Inflammatory macrophage treated with lipopolysaccharide for 1 hour (primary cell): ENCODE measurements around the gene RNF214.
"Not testable (repeated sequence)": the region's sequence is repeated elsewhere in the genome, so short reads cannot be mapped to it uniquely, and the experiment has no call there.

Source experiments
- DNase-seq, 2 donors: peaks; one replicate each; pipeline ENCODE4 v3.0.0-alpha.2; 2020 to 2022

Gene RNF214

DNA sequence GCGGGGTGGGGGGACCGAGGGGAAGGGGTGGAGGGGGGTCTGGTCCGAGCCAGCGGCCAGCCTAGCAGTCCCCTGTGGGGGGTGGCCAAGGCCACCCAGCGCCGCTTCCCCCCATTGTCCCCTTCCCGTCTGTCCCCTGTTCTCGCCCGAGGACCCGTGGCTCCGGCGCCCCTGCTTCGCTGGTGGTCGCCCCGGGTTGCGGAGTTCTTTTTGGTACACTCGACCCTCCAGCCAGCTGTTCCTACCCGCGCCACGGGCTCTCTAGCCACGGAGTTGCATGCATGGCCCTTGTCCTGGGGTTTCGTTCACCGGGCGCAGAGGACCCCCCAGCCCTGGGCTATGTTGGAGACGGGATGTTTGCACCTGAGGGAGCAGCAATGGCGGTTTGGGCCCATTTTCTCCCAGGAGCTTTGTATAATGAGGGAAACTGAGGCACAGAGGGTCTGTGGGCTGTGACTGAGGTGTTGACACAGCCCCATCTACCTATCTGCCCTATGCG, 489 bp downstream of the RNF214 start:
- no peak for DNase-seq

DNA sequence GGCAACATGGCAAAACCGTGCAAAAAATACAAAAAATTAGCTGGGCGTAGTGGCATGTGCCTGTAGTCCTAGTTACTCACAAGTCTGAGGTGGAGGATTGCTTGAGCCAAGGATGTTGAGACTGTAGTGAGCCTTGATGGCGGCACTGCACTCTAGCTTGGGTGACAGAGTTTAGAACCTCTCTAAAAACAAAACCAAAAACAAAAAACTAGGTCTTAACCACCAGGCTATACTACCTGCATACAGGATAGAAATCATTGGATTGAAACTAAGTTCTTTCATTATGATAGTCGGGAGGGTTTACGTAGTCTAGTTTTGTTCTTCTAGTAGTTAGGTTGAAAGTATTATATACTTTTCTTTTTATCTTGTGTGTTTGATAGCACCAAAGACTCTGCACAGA, 5.8 kb downstream of the RNF214 start:
- no peak for DNase-seq

DNA sequence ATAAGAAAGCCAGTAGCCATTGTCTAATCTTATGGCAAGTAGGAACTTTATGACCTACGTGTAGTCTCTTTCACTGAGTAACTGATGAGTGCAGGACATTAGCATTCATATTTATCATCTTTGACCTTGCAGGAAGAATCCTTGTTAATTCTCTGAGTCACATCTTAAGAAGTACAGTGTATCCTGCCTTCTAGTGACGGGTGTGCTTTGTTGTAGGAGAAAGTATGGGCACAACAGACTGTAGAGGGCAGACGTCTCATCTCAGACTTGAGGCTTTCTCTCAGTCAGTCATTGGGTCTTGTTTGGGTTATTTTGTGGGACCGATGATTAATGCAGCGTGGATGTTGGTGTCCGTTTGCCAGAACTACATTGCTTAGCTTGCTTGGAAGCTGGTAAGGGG, 6.8 kb downstream of the RNF214 start:
- no peak for DNase-seq

DNA sequence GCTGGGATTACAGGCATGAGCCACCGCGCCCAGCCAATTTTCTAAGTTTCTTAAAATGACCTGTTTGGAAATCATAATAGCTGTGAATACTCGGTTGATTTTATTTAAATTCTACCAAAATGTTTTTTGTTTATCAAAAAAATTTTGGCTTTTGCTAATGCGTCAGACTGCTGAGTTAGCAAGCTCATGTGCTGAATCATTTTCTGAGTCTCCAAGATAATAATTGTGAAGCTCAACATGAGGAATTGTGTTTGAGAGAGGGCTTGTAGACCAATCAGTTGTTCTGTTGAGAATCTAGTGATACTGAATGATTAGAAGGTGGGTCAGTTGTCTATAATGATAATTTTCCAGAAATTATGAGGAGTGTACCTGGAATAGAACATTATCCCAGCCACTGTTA, 15.9 kb downstream of the RNF214 start:
- DNase-seq = no peak

- DNase-seq = no peak
These were observed 17.1 kb downstream of the RNF214 start for GRCh38 chr11:117249571-117249970.

GRCh38 chr11:117251506-117251905, 19.0 kb downstream of the RNF214 start:
- DNase-seq = no peak

DNA sequence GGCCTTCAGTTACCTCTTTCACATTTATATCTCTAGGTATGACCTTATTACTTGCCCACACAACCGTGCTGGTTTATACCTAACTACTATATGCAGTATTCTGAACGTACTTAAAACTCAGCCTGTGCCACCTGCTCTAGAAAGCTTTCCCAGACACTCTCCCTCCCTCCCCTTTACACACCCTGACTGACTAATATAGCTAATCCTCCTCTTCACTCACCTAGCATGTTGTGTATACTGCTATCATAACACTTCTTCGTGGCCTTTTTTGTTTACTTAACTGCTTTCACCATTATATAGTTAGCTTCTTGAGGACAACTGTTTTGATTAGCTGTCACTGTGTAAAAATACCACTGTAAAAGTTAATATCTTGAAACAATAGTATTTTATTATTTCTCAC, 23.5 kb downstream of the RNF214 start:
- DNase-seq = no peak

DNA sequence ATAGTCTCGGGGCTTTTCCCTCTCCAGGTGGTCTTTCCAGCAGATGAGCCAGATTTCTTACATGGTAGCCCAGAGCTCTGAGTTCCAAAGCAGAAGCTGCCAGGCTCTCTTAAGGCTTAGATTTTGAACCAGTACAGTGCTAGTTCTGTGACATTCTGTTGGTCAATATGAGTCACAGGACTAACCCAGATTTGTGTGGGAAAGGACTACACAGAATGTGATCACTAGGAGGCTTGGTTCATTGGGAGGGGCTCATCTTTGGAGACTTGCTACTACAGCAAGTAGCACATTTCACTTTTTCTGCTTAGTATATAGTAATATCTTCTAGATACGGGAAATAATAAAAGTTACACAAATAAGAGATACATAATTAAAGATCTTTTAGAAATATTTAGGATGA, 24.1 kb downstream of the RNF214 start:
- DNase-seq = peak in 1 of 2 donors; percentile 16

DNA sequence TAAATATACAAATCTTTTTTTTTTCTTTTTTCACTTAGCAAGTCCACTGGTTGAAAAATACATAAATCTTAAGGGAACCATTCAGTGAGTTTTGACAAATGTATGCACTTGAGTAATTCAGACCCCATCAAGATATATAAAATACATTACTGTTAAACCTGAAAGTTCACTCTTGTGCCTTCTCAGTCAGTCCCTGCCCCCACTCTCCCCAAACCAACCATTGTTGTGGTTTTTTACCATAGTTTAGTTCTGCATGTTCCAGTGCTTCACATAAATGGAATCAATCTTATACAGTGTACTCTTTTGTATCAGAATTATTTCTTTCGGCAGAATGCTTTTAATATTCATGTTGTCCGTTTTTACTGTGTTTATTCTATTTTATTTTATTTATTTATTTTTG, 26.1 kb downstream of the RNF214 start:
- no peak for DNase-seq

DNA sequence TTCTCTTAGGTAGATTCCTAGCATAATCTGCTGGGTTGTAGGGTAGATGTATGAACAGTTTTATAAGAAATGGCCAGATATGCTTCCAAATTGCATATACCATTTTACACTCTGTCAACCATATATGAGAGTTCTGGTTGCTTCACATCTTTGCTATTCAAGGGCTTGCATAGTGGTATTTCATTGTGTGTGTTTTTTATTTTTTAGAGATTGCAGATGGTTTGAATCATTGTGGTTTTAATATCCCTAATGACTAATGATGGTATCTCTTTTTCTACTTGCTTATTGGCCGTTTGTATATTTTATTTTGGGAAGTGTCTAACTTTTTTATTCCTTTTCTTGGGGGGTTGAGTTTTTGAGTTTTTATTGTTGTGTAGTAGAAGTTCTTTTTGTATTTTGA, 26.9 kb downstream of the RNF214 start:
- DNase-seq = no peak

GRCh38 chr11:117264624-117265323, 32.3 kb downstream of the RNF214 start:
- not testable (repeated sequence) for DNase-seq

- DNase-seq = no peak
These were observed 33.3 kb downstream of the RNF214 start for GRCh38 chr11:117265745-117266144.

GRCh38 chr11:117269856-117270255, 37.4 kb downstream of the RNF214 start:
- DNase-seq = no peak

GRCh38 chr11:117271208-117271607, 38.7 kb downstream of the RNF214 start:
- no peak for DNase-seq

DNA sequence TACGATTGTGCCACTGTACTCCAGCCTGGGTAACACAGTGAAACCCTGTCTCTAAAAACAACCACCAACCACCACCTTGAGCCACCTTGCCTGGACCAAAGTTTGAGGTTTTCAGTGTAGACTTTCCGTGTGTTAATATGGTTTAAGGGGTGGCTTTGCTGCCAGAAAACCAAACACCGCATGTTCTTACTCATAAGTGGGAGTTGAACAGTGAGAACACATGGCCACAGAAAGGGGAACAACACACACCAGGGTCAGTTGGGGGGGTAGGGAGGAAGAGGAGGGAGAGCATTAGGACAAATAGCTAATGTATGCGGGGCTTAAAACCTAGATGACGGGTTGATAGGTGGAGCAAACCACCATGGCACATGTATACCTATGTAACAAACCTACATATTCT, 39.7 kb downstream of the RNF214 start:
- peak in 1 of 2 donors; percentile 1 for DNase-seq

GRCh38 chr11:117273550-117274289, 41.2 kb downstream of the RNF214 start:
- DNase-seq = no peak

DNA sequence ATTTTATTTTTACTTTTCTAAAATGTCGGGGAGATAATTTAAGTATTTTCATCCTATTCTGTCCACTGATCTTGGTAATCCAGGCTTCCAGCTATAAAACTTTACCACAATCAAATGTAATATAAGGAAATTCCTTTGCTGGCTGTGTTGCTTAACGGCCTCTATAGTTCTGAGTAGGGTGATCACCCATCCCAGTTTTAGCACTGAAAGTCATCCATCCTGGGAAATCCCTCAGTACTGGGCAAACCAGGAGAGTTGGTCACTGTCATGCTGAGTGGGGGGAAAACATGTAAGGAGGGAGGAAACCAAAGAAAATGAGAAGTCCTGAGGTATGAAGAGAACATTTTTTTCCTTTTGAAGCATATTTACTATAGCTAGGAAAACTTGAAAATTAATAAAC, 45.9 kb downstream of the RNF214 start:
- peak in 1 of 2 donors; percentile 39 for DNase-seq

DNA sequence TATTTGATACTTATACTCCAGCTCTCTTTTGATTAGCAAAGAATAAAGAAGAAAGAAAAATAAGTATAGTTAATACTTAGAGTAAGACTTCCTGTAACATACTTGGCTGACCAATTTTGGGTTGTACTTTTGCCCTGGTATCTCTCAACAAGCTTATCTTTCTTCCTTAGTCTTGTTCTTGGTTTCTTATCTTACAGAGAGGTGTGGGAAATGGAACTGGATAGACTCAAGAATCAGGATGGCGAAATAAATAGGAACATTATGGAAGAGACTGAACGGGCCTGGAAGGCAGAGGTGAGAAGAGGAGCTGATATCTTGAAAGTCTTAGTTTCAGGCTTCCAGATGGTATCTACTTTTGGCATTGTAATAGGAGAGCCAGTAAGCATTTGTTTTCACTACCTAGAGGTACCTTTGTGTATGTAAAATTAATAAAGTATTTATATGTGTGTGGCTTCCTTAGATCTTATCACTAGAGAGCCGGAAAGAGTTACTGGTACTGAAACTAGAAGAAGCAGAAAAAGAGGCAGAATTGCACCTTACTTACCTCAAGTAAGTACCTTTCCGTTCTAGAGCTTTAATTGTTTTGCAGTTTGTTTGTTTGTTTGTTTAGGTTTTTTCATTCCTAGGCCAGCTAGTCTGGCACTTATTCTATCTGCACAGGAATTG, 47.4 kb downstream of the RNF214 start:
- no peak for DNase-seq

DNA sequence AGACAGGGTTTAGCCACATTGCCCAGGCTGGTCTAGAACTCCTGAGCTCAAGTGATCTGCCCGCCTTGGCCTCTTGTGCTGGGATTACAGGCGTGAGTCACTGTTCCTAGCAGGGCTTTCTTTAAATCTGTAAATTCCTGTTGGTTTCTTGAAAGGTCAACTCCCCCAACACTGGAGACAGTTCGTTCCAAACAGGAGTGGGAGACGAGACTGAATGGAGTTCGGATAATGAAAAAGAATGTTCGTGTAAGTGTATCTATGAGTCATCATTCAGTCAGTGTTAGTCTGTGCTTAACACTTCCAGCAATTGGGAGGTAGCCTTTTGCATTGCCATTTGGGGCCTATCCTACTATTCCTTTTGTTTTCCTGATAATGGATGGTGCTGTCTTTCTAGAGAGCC, 48.7 kb downstream of the RNF214 start:
- no peak for DNase-seq

DNA sequence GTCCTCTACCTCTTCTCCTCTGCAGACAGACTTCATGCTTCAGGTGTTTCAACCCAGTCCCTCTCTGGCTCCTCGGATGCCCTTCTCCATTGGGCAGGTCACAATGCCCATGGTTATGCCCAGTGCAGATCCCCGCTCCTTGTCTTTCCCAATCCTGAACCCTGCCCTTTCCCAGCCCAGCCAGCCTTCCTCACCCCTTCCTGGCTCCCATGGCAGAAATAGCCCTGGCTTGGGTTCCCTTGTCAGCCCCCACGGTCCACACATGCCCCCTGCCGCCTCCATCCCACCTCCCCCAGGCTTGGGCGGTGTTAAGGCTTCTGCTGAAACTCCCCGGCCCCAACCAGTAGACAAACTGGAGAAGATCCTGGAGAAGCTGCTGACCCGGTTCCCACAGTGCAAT, 49.4 kb downstream of the RNF214 start:
- no peak for DNase-seq

- DNase-seq = no peak
These were observed 50.5 kb downstream of the RNF214 start for GRCh38 chr11:117282956-117283355.

DNA sequence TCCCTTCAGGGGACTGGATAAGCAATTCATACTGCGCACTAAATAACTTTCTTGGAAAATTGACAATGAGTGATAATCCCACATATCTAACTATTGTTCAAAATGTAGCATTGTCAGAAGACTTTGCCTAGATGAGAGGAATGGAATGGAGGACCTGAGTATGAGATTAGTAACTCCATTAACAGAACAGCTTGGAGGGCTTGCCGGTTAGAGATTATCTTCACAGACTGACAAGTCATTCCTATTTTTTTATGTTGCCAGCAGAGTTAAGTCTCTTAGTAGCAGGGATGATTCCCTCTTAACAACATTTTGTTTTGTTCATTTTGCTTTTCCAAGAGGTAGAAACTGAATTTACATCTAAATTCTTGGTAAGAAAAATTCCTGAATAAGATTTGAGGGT, 51.6 kb downstream of the RNF214 start:
- no peak for DNase-seq

DNA sequence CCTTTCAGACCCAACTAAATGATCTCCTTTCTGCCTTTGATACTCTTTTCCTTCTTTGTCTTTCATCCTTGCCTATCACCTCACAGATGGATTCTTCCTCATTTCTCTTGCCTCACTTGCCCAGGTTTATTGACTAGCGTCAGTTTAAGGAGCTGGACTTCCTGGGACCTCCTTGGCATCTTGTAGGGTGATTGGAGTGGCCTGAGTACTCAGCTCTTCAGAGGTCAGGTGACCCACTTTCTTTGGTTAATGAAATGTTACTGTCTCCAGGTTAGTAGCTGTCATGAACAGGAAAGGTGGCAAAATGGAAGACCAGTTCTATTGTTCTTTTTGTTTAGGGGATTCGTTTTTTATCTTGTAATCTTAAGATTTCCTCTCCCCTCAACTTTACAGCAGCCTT, 54.1 kb downstream of the RNF214 start:
- no peak for DNase-seq

- no peak for DNase-seq
These were observed 55.2 kb downstream of the RNF214 start for GRCh38 chr11:117287668-117288067.
